ENCODE results near the gene MAP1S.

DNA sequence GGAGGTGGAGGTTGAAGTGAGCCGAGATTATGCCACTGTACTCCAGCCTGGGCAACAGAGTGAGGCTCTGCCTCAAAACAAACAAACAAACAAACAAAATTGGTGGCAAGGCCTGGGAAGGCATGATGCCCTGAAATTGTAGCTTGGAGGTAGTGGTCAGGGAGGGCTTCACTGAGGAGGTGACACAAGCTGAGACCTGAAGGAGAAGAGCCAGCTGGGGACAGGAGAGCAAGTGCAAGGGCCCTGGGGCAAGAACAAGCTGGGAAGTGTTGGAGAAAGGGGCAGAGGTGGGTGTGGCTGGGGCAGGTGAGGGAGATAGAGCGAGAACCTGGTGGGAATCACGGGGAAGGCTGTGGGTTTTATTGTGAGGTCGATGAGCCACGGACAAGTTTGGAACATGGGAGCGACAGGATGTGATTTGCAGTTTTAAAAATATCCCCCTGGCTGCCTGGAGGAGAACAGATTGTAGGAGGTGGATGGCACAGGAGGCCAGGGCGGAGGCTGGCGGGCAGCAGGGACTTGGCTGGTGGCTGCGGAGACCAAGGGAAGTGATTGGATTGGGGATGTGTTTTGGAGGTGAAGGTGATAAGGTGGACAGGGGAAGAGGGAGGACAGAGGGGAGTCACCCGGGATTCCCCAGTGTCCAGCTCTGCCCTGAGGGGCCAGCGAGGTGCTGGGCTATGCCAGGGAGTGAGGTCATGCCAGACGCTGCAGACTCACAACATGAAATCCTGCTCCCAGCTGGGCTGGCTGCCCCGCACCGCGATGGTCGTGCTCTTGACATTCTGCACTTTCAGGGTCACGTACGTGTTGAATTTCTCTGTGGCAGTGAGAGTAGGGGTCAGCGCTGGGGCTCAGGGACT lies 45.1 kb upstream of the MAP1S start:
- TF ChIP-seq POLR2A (IDR thresholded peaks at IDR 0.05), result no peak
- TF ChIP-seq, protein P1, sequence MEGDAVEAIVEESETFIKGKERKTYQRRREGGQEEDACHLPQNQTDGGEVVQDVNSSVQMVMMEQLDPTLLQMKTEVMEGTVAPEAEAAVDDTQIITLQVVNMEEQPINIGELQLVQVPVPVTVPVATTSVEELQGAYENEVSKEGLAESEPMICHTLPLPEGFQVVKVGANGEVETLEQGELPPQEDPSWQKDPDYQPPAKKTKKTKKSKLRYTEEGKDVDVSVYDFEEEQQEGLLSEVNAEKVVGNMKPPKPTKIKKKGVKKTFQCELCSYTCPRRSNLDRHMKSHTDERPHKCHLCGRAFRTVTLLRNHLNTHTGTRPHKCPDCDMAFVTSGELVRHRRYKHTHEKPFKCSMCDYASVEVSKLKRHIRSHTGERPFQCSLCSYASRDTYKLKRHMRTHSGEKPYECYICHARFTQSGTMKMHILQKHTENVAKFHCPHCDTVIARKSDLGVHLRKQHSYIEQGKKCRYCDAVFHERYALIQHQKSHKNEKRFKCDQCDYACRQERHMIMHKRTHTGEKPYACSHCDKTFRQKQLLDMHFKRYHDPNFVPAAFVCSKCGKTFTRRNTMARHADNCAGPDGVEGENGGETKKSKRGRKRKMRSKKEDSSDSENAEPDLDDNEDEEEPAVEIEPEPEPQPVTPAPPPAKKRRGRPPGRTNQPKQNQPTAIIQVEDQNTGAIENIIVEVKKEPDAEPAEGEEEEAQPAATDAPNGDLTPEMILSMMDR (IDR thresholded peaks at IDR 0.05), result no peak

Measured in vagina (tissue), 2 donors.